HUDEP-2 (cell line): ENCODE results near the gene ZNF335.
A peak's percentile ranks its signal among the peaks of the same experiment; 100 is the strongest.
"Not testable (repeated sequence)": the region's sequence is repeated elsewhere in the genome, so short reads cannot be mapped to it uniquely, and the experiment has no call there.

Source experiments
- DNase-seq, 76 experiments: peaks; one replicate each; lab custom pipeline; 2025; ENCODE audit not compliant: unreplicated experiment in 76 of 76; lab: John Stamatoyannopoulos, UW

The ZNF335 gene

DNA sequence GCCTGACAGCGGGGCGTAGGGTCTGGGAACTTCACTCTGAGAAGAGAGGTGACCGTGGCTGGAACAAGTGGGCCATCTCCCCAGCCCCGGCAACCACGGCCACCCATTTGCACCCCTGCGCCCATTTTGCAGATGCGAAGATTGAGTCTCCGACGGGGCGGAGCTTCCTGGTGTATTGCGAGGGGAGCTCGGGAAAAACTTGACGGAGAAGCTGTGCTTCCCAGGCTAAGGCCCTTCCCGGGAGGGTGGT is 653 bp downstream of the ZNF335 start:
- peak in 13 of 76 experiments; percentile 45 to 85 (median 64) for DNase-seq

DNA sequence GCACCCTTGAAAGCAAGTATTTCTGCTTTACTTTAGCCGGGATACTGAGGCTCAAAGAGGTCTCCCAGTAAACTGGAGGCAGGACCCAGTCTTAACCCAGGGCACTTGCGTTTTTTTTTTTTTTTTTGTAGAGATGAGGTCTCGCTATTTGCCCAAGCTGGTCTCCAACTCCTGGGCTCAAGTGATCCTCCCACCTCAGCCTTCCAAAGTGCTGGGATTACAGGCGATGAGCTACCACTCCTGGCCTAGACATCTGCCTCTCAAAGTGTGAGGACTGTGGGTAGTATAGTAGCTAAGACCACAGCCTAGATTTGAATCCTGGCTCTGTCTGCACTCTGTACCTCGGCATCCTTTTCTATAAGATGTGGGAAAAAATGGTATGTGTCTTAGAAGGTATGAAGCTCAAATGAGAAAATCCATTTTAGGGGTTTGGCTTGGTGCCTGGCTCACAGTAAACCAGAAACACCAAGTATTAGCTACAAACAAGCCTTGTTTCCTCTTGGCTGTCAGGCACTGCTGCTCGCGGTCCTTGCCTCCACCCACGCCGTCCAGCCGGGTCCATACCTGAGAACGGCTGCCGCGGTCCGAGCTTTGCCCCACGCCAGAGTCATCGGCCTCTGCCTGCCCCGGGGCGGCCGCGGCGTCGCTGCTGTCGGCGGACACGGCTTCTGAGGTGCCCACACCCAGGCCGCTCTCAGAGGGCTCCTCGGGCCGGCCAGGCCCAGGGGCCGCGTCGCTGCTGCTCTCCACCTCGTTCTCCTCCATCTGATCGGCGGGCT is 1.2 kb downstream of the ZNF335 start:
- DNase-seq = peak in 4 of 76 experiments; percentile 14 to 39 (median 25)

DNA sequence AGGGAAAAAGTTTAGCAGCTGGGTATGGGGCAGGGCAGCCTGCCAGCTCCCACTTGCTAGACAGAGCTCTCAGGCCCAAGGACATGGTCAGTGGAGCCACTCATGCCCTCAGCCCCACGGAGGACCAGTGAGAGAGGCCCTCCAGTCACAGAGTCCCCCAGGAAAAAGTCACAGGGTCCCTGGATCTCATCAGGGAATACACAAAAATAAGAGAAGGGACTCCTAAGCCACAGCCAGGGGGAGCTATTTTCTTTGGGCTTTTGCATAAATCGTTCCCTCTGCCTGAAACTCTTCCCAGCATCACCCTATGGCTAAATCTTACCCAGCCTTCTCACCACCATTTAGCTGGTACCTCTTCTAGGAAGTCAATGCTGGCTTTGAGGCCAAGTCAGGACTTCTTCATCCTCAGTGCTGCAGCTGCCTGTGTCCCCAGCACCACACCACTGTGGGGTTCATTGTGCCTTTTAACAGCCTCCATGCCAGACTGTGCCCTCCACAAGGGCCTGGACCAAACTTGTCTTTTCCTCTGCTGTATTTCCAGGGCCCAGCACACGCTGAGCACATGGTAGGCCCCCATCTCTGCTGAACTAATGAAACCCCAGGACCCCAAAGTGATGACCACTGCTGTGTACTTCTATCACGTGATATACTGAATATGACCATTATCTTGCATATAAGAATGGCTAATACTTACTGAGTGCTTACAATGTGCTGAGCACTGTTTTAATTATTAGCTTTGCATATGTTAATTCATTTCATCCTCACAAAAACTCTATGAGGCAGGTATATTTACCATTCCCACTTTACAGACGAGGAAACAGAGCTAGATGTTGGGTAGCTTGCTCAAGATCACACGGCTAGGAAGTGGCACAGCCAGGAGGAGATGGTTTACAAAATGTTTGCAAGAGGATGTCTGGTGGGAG is 2.0 kb downstream of the ZNF335 start:
- peak in 33 of 76 experiments; percentile 8 to 53 (median 26) for DNase-seq

DNA sequence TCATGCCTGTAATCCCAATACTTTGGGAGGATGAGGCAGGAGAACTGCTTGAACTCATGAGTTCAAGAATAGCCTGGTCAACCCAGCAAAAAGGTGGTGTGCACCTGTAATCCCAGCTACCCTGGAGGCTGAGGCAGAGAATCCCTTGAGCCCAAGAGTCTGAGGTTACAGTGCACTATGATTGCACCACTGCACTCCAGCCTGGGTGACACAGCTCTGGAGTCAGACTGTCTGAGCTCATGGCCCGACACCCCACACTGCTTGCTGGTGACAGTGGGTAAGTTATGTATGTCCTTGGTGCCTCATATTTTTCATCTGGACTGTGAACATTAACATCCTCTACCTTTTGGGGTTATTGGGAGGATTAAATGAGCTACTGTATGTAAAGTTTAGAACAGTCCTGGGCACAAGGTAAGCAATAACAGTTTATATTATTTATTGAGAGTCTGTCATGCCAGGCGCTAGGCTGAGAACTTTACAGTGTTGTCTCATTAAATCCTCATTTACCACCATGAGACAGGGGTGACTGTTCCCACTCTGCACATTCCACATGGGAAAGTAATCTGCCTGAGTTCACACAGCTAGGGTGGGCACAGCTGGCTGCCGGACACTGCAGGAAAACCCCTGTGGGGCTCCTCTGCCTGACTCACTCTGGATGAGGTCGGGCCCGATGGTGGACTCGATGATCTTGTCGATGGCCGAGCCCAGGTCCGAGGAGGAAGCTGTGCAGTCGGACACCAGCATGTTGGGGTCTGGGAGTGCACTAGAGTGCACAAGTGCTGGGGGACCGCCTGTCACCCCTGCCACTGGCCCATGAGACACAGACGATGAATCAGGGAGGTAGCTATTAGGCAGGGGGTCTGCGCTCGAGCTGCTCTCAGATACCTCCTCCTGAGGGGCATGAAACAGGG is 2.9 kb downstream of the ZNF335 start:
- no peak for DNase-seq

DNA sequence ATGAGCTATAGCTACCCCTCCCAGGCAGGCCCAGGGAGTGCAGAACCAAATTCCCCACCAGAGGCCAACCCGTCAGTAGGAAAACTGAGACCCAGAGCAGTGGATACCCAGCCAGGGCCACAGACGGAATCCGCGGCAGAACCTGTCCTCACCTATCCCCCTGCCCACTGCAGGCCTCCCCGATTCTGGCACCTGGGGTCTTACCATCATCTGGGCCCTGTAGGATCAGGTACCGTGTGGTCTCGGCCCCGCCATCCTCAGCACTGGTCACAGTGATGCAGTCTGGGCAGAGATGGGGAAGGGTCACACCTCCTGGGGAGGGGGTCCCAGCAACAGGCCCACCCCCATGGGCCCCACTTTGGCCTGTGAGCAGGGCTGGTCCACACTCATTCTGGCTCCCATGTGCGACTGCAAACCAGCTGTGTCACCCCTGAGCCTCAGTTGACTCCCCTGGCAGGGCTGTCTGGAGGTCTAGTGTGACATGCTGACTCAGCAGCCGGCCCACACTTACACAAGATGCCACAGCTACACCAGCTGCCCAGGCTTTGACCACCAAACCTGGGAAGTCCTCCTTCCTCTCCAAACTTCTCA is 3.8 kb downstream of the ZNF335 start:
- DNase-seq = no peak

DNA sequence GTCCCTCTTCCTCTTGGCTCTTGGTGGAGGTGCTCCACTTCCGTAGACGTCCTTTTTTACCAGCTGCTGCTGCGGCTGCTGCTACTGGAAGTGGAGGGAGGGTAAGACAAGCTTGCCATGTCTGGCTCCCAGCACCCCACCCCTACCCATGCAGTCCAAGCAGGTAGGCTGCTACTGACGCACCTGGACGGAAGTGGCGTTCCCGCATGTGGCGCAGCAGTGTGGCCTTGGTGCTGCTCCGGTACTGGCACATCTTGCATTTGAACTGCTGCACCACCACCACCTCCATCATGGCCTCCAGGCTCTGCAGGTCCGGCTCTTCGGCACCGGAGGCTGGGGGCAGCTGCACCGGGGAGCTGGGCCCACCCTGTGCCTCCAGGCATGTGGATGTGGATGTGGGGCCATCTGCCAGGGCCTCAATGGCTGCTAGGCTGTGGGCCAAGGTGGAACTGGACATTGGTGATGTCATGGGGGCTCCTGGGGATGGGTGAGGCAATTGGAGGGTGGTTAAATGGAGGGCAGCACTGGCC is 4.4 kb downstream of the ZNF335 start:
- no peak for DNase-seq

DNA sequence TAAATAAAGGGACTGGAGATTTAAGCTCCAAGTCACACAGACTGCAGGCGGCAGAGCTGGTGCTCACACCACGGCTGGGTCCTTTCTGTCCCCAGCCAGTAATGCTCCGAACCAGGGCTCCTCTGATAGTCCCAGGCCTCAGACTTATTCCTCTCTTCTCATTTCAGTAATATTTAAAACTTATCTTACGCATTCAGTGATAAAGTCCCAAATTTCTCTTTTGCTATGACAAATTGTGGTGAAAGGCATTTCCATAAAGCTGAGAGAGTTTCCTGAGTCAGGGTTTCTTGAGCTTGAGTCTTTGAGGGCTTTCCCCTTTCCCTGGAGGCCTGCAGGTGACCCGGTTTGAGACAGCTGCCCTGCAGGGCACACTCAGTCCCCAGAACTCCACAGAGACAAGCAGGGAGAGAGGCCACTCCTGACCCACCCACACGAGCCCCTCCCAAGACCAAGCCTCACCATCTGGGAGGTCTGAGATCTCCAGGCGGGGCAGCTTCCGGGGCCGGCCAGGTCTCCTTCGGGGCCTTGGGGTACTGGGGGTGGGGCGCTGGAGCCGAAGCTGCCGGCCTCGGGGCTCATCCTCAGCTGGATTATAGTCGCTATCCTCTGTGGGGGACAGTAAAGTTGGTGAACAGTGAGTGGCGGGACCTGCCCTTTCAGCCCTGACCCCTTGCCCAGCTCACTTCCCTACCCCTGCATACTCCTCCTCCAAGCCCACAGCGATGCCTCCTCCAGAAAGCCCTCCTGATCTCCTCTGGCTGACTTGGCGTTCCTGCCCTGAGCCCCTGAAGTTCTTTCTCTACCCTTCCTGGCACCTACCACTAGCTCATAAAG is 6.6 kb downstream of the ZNF335 start:
- no peak for DNase-seq

DNA sequence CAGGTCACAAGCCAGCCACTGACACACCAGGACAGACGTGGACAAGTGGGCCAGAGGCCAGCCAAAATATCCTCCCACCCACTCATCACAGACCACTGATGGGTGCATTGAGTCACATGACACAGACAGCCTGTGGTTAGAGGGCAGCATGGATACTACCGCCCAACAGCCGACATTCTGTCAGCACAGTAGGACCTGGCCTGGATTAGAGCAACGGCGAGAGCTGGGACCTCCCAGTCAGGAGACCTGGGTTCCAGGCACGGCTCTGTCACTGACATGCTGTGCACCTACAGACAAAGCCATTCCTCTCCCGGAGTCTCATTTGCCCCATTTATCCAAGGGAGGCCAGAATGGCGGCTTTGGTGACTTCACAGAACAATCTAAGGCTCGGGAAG is 8.0 kb downstream of the ZNF335 start:
- DNase-seq = no peak

DNA sequence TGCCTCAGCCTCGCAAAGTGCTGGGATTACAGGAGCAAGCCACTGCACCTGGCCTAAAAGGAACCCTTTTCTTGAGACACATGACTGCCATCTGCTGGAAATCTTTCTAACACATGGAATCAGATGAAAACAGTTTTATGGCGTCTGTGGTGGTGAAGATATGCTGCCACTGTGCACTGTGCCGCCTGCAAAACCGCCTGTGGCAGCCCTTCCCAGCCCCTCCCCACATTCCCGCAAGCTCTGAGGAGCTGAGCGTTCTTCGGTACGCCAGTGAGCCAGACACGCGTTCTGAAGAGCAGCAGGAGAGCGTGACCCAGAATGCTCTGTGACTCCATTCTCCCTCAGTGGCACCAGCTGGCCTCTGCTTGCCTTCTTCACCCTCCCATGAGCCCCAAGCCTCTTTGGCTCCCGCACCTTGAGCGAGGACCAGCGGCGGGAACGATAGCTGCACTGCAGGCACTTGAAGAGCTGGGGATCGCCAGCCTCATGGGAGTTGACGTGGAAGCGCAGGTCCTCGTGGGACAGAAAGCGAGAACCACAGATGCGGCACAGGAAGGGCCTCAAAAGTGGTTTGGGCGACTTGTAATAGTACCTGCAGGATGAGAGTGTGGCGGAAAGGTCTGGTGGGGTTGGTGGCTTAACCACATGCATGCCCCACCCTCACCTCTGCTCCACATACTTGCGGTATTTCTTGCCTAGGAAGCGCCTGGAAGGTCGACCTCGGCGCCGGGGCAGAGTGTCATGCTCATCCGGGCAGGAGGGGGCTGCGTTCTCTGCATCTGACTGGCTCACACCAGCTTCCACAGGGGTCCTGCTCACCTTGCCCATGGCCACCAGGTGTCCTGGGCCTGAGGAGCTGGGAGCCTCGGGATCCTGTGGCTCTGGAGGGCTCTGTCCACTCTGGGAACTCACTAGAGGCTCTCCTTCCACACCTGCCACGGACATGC is 8.7 kb downstream of the ZNF335 start:
- peak in 19 of 76 experiments; percentile 5 to 47 (median 20) for DNase-seq

DNA sequence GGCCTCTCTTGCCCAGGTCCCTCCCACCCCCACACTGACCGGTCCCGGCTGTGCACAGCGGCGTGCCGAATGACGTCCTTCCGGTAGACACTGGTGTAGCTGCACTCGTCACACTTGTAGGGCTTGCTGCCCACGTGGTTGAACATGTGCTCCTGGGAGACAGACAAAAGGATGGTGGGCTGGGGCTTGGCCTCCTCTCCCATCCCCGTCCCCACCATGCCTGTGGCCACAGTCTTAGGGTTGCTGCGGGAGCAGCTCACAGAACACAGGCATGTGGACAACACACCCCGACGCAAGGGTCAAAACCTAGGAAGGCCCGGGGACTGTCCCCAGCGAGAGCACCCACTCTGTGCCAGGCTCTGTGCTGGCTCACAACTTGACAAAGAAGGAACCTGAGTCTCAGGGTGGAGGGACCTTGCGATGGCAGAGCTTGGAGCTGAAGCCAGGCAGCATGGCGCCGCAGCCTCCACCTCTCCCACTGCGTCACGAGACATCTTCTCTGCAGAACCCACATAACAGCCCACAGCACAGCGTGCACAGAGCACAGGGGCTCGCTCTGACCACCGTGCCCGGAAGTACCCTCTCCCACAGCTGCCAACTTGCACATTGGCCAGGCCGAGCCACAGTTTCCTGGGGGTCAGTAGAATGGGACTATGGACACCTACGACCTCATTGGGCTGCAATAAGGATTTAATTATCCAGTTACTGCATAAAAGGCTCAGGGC is 9.8 kb downstream of the ZNF335 start:
- DNase-seq = no peak

DNA sequence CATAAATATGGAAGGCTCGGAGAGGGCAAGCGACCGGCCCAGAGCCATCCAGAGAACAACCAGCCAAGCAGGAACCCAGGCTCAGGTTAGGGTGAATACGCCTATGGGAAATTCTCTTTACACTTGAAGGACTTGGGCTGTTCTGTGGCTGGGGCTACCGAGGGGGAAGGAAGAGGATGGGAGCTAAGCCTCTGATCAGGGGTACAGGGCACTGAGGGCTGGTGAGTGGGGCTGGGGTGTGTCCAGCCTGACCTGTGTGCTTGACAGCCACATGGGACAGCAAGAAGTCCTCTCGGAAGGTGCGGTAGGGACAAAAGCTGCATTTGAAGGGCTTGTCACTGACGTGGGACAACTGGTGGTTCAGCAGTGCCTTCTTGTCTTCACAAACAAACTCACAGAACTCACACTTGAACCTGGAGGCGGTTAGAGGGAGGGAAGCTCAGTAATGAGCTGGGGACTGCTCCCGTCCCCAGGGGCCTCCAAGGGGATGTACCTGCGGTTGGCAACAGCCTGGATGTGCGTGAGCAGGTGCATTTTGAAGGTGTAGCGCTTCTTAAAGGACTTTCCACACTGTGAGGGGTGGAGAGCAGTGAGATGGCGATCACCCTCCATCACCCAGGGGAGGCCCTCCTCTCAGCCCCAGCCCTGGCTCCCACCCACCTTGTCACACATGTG is 11.9 kb downstream of the ZNF335 start:
- no peak for DNase-seq

DNA sequence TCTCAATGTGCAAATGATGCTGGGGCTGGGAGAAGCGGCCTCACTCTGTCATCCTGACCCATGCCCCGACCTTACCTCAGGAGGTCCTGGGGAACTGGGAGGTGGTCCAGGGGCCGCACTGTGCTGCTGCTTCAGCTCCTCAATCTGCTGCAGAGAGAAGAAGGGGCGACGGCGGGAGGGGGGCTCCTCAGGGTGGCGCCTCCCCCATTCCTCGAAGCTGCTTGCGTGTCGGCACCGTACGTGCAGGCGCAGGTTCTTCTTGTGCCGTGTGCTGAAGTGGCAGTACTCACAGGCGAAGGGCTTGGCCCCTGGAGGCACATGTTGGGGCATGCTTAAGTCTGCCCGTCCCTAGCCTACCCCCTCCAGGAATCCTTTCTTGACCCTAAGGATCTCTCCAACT is 12.9 kb downstream of the ZNF335 start:
- DNase-seq = no peak

DNA sequence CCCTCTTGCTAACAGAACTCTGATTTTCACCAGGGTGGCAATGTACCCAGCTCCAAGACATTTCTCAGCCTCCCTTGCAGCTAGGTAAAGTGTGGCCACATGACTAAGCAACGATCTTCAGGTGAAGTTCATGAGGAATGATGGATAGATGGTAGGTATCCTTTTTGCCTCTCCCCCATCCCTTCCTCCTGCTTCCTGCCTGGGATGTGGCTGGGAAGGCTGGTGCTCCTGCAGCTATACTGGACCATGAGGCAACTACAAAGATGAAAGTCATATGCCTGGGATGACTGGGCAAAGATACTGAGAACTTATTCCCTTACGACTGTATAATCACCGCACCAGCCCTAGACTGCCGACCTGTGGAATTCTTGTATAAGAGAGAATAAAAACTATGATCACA is 13.4 kb downstream of the ZNF335 start:
- DNase-seq = no peak

DNA sequence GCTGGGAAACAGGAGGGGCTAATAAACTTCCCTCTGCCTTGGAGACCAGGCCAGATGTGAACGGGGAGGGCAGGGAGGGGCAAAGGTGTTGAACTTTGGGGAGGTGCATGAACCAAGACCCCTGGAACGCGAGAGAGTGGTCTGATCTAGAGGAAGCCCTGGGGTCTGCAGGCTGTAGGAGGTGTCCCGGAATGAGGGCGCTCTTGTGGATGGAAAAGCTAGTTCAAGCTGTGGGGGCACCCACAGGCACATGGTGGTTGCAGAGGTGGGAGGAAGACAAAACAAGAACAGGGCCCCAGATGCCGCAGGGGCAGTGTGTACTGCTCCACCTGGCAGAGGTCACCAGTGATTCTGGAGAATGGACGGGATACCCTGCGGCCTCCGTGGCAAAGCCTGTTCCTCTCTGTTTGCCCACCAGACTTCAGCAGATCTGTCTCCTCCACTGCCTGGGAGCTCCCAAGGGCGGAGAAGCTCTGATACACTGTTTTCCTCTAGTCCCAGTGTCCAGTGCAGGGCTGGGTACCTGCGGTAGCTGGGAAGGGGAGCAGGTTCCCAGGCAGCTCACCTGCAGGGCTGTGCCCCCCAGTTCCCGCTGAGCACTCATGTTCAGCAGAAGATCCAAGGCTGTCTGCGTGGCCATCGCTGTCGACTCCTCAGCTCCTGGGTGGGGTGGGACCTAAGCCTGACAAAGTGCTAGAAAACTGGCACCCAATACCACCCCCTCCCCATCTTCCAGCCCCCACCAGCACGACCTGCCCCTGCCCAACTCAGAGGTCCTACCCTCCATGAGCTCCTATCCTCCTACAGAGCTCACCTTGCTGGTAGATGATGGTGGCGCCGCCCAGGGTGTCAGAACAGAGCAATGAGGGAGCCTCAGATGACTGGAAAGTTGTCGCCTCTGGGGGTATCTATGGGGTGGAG is 14.7 kb downstream of the ZNF335 start:
- DNase-seq = no peak

DNA sequence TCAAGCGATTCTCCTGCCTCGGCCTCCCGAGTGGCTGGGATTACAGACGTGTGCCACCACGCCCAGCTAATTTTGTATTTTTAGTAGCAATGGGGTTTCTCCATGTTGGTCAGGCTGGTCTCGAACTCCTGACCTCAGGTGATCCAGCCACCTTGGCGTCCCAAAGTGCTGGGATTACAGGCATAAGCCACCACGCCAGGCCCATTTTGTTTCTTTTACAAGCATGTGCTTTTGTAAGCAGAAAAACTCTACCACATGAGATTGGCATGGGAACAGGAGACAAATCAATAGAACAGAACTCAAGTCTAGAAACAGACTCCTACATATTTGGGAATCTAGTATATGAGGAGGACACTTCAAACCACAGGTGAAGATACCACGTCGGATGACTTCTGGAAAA is 15.7 kb downstream of the ZNF335 start:
- not testable (repeated sequence) for DNase-seq

DNA sequence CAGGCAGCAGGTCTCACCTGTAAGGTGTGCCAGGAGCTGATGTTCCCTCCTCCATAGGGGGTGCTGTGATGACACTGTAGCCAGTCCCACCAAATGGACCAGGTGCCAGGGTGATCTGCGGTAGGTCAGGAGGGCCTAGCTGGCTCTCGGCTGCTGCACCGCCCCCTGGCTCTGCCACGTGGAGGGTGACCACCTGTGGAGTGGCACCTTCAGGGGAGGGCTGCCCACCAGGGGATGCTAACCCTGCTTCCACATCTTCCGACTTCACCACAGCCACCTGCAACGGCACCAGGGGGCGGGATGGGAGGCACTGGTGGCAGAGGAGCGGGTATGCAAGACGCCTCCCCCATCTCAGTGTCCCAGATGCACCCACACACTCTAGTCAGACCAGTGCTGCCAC is 18.3 kb downstream of the ZNF335 start:
- DNase-seq = no peak
